Lower leg skin (tissue), 3 donors: Measurements from ENCODE around the gene C6orf136.

Experiments
- CTCF ChIP-seq, 3 donors: fragments of 450-650 bp; IDR thresholded peaks; one replicate each; pipeline ENCODE4 v1.5.1; 2016; ENCODE audit warnings: antibody characterized with exemption in 3 of 3, mild to moderate bottlenecking in 3 of 3, moderate library complexity in 2 of 3
- POLR2A ChIP-seq, 2 donors: fragments of 450-650 bp; IDR thresholded peaks; one replicate each; pipeline ENCODE4 v1.6.1; 2016 to 2017; ENCODE audit warnings: antibody characterized with exemption in 2 of 2, mild to moderate bottlenecking in 1 of 2, moderate library complexity in 1 of 2

- TF ChIP-seq CTCF (IDR thresholded peaks at IDR 0.05) (no peak), POLR2A (IDR thresholded peaks at IDR 0.05) (no peak)
Observed at GRCh38 chr6:30656513-30656912, 9.6 kb downstream of the C6orf136 start.
